ENCODE data around the gene PRRG4. TPM values are rescaled to one million over a fixed set of nuclear protein-coding genes. Genes with fewer than 3 reads are reported as not detected.

The PRRG4 gene
- total and polyA plus RNA-seq, 2 of the 4 experiments (the other 2 are of a cell fraction): not detected

GRCh38 chr11:32891657-32892354, 62.1 kb downstream of the PRRG4 start:
- peak overlapping the region; percentile 32 for H3K4ac ChIP-seq (ENCODE audit: low read depth, low read length)
- no peaks in the 10 kb centered on the region for H3K27me3 ChIP-seq (ENCODE audit: control insufficient read depth, insufficient read depth, low read length)
- H2AFZ ChIP-seq (replicated peaks; ENCODE audit: low read length, poor library complexity): peak overlapping the region; percentile 79
- H4K20me1 ChIP-seq (ENCODE audit: insufficient read depth, low read length): no peaks in the 10 kb centered on the region
- H3K36me3 ChIP-seq (ENCODE audit: control insufficient read depth, insufficient read depth, low read length): no peaks in the 10 kb centered on the region
- H3K9ac ChIP-seq (ENCODE audit: low read depth, low read length): peak overlapping the region; percentile 82
- H3K4me3 ChIP-seq (ENCODE audit: insufficient read depth, low read depth, low read length): peak overlapping the region; percentile 79
- in situ Hi-C loops (cut with MboI; ENCODE audit: low sequenced_read_pairs): no loop called here
- peak overlapping the region; percentile 67 for H3K27ac ChIP-seq (ENCODE audit: insufficient read depth, low read length)
- H3K4me1 ChIP-seq (ENCODE audit: control insufficient read depth, insufficient read depth, low read length): peaks cover 2% of the 10 kb centered on the region; the same call in 1 of the 2 replicates
- H4K91ac ChIP-seq (ENCODE audit: insufficient read depth, low read depth, low read length): 0 out of 2 replicates have a peak overlapping the region, but pooled peaks have one; percentile 2
- H2BK120ac ChIP-seq (ENCODE audit: low read depth, low read length): no peak overlapping the region
- H3K56ac ChIP-seq (ENCODE audit: extremely low read depth, insufficient read depth, low read length): peak overlapping the region; percentile 57
- peak overlapping the region; percentile 21; the same call in 1 of the 2 replicates for H3K18ac ChIP-seq (ENCODE audit: low read depth, low read length)
- H2BK5ac ChIP-seq (ENCODE audit: low read depth, low read length, poor library complexity, severe bottlenecking): peak overlapping the region; percentile 8
- no TSS peak for BruUV-seq (replicated peaks)
- H2AK9ac ChIP-seq (replicated peaks; ENCODE audit: low read depth, low read length, poor library complexity): no peak overlapping the region
- H2AK5ac ChIP-seq (ENCODE audit: low read depth, low read length): no peak overlapping the region
- dilution Hi-C loops (cut with HindIII; ENCODE audit: low sequenced_read_pairs, unreplicated experiment): no loop called here
- peak overlapping the region; percentile 91 for H3K4me2 ChIP-seq (ENCODE audit: low read depth, low read length)
- no peak for TF ChIP-seq FOS (IDR thresholded peaks at IDR 0.05; ENCODE audit: low read depth, low read length)
- peak; percentile 67; the same call in 1 of the 2 replicates for TF ChIP-seq MAFK (IDR thresholded peaks at IDR 0.05; ENCODE audit: low read depth, low read length)
- H3K9me3 ChIP-seq (ENCODE audit: control insufficient read depth, insufficient read depth, low read length): no peaks in the 10 kb centered on the region
- peak overlapping the region; percentile 19 for H3K23ac ChIP-seq (ENCODE audit: low read depth, low read length)
- H3K14ac ChIP-seq (replicated peaks; ENCODE audit: low read depth, low read length): peak overlapping the region; percentile 34
- no peak overlapping the region for H2BK15ac ChIP-seq (ENCODE audit: low read depth, low read length)
- peak overlapping the region; percentile 70 for H4K5ac ChIP-seq (ENCODE audit: low read depth, low read length)
- WGBS, 2 experiments (ENCODE audit: extremely low coverage in 2 of 2, insufficient read length in 1 of 2): 0% methylated on average over 1 of the region's 10 CpGs; no CpG with 5 or more reads in 1 of the 2 experiments
- POLR2A ChIA-PET (ENCODE audit: unreplicated experiment): no interaction called here
- peaks cover 7 to 22% of the 10 kb centered on the region in 2 experiments; a peak in 3 of 4 replicates for H3K79me1 ChIP-seq (ENCODE audit: low read depth in 1 of 2, low read length in 2 of 2)
- H2BK20ac ChIP-seq (ENCODE audit: low read depth, low read length): no peak overlapping the region
- CTCF ChIA-PET: interaction anchor here (0.6 to 1.3 kb wide), 2 partner anchors 11 to 76 kb away, joined by 3 read pairs; no protein-coding TSS in a partner anchor
- H4K8ac ChIP-seq (ENCODE audit: low read depth in 2 of 2, low read length in 2 of 2): peak overlapping the region; percentile 74 to 91
- intact Hi-C loops (cut with micrococcal nuclease): loop anchor here (5.0 kb wide), 2 partner anchors 85 to 170 kb away; no protein-coding TSS in a partner anchor
- no peaks in the 10 kb centered on the region for H3K9me1 ChIP-seq (ENCODE audit: insufficient read depth, low read length)
- DNase-seq: no peak
- ATAC-seq (ENCODE audit: low read depth): no peak

All from IMR-90 (cell line).